ENCODE data around the gene FAM168A.
"Not testable (repeated sequence)": the region's sequence is repeated elsewhere in the genome, so short reads cannot be mapped to it uniquely, and the experiment has no call there.

Gene FAM168A

GRCh38 chr11:73518195-73518594 is 79.7 kb downstream of the FAM168A start:
- DNase-seq (ENCODE audit: low spot score): no peak

- DNase-seq (ENCODE audit: low spot score): no peak
These were observed 81.8 kb downstream of the FAM168A start for GRCh38 chr11:73516080-73516479.

GRCh38 chr11:73513707-73514106 is 84.2 kb downstream of the FAM168A start:
- no peak for DNase-seq (ENCODE audit: low spot score)

GRCh38 chr11:73510877-73511276 is 87.0 kb downstream of the FAM168A start:
- no peak for DNase-seq (ENCODE audit: low spot score)

GRCh38 chr11:73510106-73510505 is 87.8 kb downstream of the FAM168A start:
- no peak for DNase-seq (ENCODE audit: low spot score)

- DNase-seq (ENCODE audit: low spot score): no peak
These were observed 88.7 kb downstream of the FAM168A start for GRCh38 chr11:73509188-73509587.

GRCh38 chr11:73508243-73509176 is 89.4 kb downstream of the FAM168A start:
- DNase-seq (ENCODE audit: low spot score): no peak

- no peak for DNase-seq (ENCODE audit: low spot score)
These were observed 90.8 kb downstream of the FAM168A start for GRCh38 chr11:73507086-73507485.

GRCh38 chr11:73506038-73506437 is 91.9 kb downstream of the FAM168A start:
- DNase-seq (ENCODE audit: low spot score): no peak

GRCh38 chr11:73498343-73498742 is 99.6 kb downstream of the FAM168A start:
- DNase-seq (ENCODE audit: low spot score): no peak

GRCh38 chr11:73496134-73496533 is 101.8 kb downstream of the FAM168A start:
- no peak for DNase-seq (ENCODE audit: low spot score)

- DNase-seq (ENCODE audit: low spot score): no peak
These were observed 102.2 kb downstream of the FAM168A start for GRCh38 chr11:73495731-73496130.

GRCh38 chr11:73493956-73494598 is 103.8 kb downstream of the FAM168A start:
- DNase-seq (ENCODE audit: low spot score): peak; percentile 88

- DNase-seq (ENCODE audit: low spot score): no peak
These were observed 116.3 kb downstream of the FAM168A start for GRCh38 chr11:73481626-73482025.

GRCh38 chr11:73480677-73481076 is 117.2 kb downstream of the FAM168A start:
- peak; percentile 13 for DNase-seq (ENCODE audit: low spot score)

GRCh38 chr11:73478737-73479347 is 119.1 kb downstream of the FAM168A start:
- peak; percentile 61 for DNase-seq (ENCODE audit: low spot score)

GRCh38 chr11:73477518-73477917 is 120.4 kb downstream of the FAM168A start:
- DNase-seq (ENCODE audit: low spot score): no peak

- DNase-seq (ENCODE audit: low spot score): no peak
These were observed 122.3 kb downstream of the FAM168A start for GRCh38 chr11:73475549-73476095.

GRCh38 chr11:73473252-73473651 is 124.7 kb downstream of the FAM168A start:
- no peak for DNase-seq (ENCODE audit: low spot score)

GRCh38 chr11:73470036-73470612 is 127.8 kb downstream of the FAM168A start:
- not testable (repeated sequence) for DNase-seq (ENCODE audit: low spot score)

GRCh38 chr11:73469401-73469800 is 128.5 kb downstream of the FAM168A start:
- DNase-seq (ENCODE audit: low spot score): no peak

- DNase-seq (ENCODE audit: low spot score): no peak
These were observed 129.2 kb downstream of the FAM168A start for GRCh38 chr11:73468590-73469161.

Data from AG08395 (cell line).